Measurements from ENCODE around the gene STOML2. TPM values are rescaled to one million over a fixed set of nuclear protein-coding genes. Genes with fewer than 3 reads are reported as not detected.

STOML2 gene
- total RNA-seq, 1 experiment from 2014 or later, result 214 TPM

GRCh38 chr9:35111001-35111933, 8.3 kb upstream of the STOML2 start:
- peak overlapping the region; percentile 71 for H3K4me3 Mint-ChIP-seq

GRCh38 chr9:35110327-35110761, 7.4 kb upstream of the STOML2 start:
- H3K4me1 Mint-ChIP-seq, result peaks cover 27% of the 10 kb centered on the region
- POLR2A ChIA-PET, result interaction anchor here (1.1 kb wide), 1 partner anchor 8 kb away, joined by 3 read pairs; no protein-coding TSS in a partner anchor
- no peak for TF ChIP-seq FOXP1 (CRISPR knock-in tag; IDR thresholded peaks at IDR 0.05; ENCODE audit: borderline replicate concordance)
- no peak for TF ChIP-seq TP53 (CRISPR knock-in tag; IDR thresholded peaks at IDR 0.05)
- no peak for TF ChIP-seq PREB (CRISPR knock-in tag; IDR thresholded peaks at IDR 0.05; ENCODE audit: borderline replicate concordance)
- TF ChIP-seq MLX (CRISPR knock-in tag; IDR thresholded peaks at IDR 0.05), result no peak
- TF ChIP-seq GRHL2 (CRISPR knock-in tag; IDR thresholded peaks at IDR 0.05; ENCODE audit: insufficient replicate concordance, severe bottlenecking), result no peak
- TF ChIP-seq, protein P1, sequence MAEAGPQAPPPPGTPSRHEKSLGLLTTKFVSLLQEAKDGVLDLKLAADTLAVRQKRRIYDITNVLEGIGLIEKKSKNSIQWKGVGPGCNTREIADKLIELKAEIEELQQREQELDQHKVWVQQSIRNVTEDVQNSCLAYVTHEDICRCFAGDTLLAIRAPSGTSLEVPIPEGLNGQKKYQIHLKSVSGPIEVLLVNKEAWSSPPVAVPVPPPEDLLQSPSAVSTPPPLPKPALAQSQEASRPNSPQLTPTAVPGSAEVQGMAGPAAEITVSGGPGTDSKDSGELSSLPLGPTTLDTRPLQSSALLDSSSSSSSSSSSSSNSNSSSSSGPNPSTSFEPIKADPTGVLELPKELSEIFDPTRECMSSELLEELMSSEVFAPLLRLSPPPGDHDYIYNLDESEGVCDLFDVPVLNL (CRISPR knock-in tag; IDR thresholded peaks at IDR 0.05; ENCODE audit: borderline replicate concordance, low read depth), result no peak
- no peak for TF ChIP-seq MAX (CRISPR knock-in tag; IDR thresholded peaks at IDR 0.05)
- TF ChIP-seq JAZF1 (CRISPR knock-in tag; IDR thresholded peaks at IDR 0.05), result no peak
- no peak for TF ChIP-seq PRRX2 (CRISPR knock-in tag; IDR thresholded peaks at IDR 0.05)
- TF ChIP-seq ZNF416 (CRISPR knock-in tag; IDR thresholded peaks at IDR 0.05), result no peak
- no peak for TF ChIP-seq HMGXB4 (CRISPR knock-in tag; IDR thresholded peaks at IDR 0.05)
- TF ChIP-seq, protein P2, sequence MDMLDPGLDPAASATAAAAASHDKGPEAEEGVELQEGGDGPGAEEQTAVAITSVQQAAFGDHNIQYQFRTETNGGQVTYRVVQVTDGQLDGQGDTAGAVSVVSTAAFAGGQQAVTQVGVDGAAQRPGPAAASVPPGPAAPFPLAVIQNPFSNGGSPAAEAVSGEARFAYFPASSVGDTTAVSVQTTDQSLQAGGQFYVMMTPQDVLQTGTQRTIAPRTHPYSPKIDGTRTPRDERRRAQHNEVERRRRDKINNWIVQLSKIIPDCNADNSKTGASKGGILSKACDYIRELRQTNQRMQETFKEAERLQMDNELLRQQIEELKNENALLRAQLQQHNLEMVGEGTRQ (CRISPR knock-in tag; IDR thresholded peaks at IDR 0.05), result no peak
- no peak for TF ChIP-seq ZNF121 (CRISPR knock-in tag; IDR thresholded peaks at IDR 0.05)
- TF ChIP-seq GTF2I (CRISPR knock-in tag; conservative IDR thresholded peaks at IDR 0.05), result no peak

More at GRCh38 chr9:35111001-35111933, 8.3 kb upstream of the STOML2 start:
- ChIA-PET CTCF (interaction anchor here (1.2 to 2.0 kb wide), 9 partner anchors 8 to 585 kb away, joined by 3 to 12 read pairs (median 6); partner anchors contain the start of genes PIGO and STOML2), POLR2A (interaction anchor here (1.1 to 1.8 kb wide), 4 partner anchors 8 to 578 kb away, joined by 3 to 5 read pairs (median 4); partner anchors contain the start of genes FANCG and STOML2)
- DNase-seq (ENCODE audit: low spot score) (peak; percentile 99), ATAC-seq (peak; percentile 64)
- Mint-ChIP-seq H3K4me1 (peaks cover 28% of the 10 kb centered on the region), H3K27ac (no peak overlapping the region), H3K27me3 (ENCODE audit: low read depth) (no peaks in the 10 kb centered on the region), H3K9me3 (no peaks in the 10 kb centered on the region), H3K36me3 (no peaks in the 10 kb centered on the region)
- TF ChIP-seq CBFB (CRISPR knock-in tag; IDR thresholded peaks at IDR 0.05; ENCODE audit: low read depth) (no peak), FOXK1 (CRISPR knock-in tag; IDR thresholded peaks at IDR 0.05) (0 out of 2 replicates have a peak, but pooled peaks have one; percentile 19), ZBTB43 (CRISPR knock-in tag; IDR thresholded peaks at IDR 0.05) (no peak), SP1 (CRISPR knock-in tag; conservative IDR thresholded peaks at IDR 0.05) (peak; percentile 92)
- TF ChIP-seq, protein P1 (CRISPR knock-in tag; IDR thresholded peaks at IDR 0.05; ENCODE audit: borderline replicate concordance, low read depth), result no peak

More at GRCh38 chr9:35110327-35110761, 7.4 kb upstream of the STOML2 start:
- no peaks in the 10 kb centered on the region; the same call in 1 of the 2 replicates for H3K36me3 Mint-ChIP-seq
- peak overlapping the region; percentile 71 for H3K4me3 Mint-ChIP-seq
- H3K9me3 Mint-ChIP-seq, result no peaks in the 10 kb centered on the region
- CTCF ChIA-PET, result interaction anchor here (1.5 kb wide), 1 partner anchor 149 kb away, joined by 7 read pairs; no protein-coding TSS in a partner anchor
- no peak overlapping the region for H3K27ac Mint-ChIP-seq
- DNase-seq (ENCODE audit: low spot score), result no peak
- no peak for ATAC-seq
- no peaks in the 10 kb centered on the region for H3K27me3 Mint-ChIP-seq (ENCODE audit: low read depth)

Data from WTC11 (cell line).